ENCODE data around the gene BEND7. TPM values are rescaled to one million over a fixed set of nuclear protein-coding genes. Genes with fewer than 3 reads are reported as not detected.

BEND7 gene
- total RNA-seq, 2 experiments from 2014 or later: not detected

- DNase-seq: no peak
- intact Hi-C loops (cut with micrococcal nuclease): no loop called here
- Mint-ChIP-seq H3K27me3 (ENCODE audit: low read depth) (no peaks in the 10 kb centered on the region), H3K4me1 (ENCODE audit: low read depth) (no peaks in the 10 kb centered on the region), H3K4me3 (no peak overlapping the region), H3K9me3 (no peaks in the 10 kb centered on the region), H3K27ac (no peak overlapping the region), H3K36me3 (ENCODE audit: low read depth) (no peaks in the 10 kb centered on the region)
- CTCF ChIA-PET: no interaction called here
These were observed 36.2 kb downstream of the BEND7 start for GRCh38 chr10:13492493-13493180.

GRCh38 chr10:13491747-13492360, 37.0 kb downstream of the BEND7 start:
- intact Hi-C loops (cut with micrococcal nuclease): no loop called here
- no peaks in the 10 kb centered on the region for H3K36me3 Mint-ChIP-seq (ENCODE audit: low read depth)
- no peaks in the 10 kb centered on the region for H3K4me1 Mint-ChIP-seq (ENCODE audit: low read depth)
- CTCF ChIA-PET: no interaction called here
- DNase-seq: no peak
- no peaks in the 10 kb centered on the region for H3K9me3 Mint-ChIP-seq
- no peaks in the 10 kb centered on the region for H3K27me3 Mint-ChIP-seq (ENCODE audit: low read depth)
- H3K4me3 Mint-ChIP-seq: no peak overlapping the region
- H3K27ac Mint-ChIP-seq: no peak overlapping the region

- Mint-ChIP-seq H3K36me3 (ENCODE audit: low read depth) (no peaks in the 10 kb centered on the region), H3K27ac (no peak overlapping the region), H3K27me3 (ENCODE audit: low read depth) (peaks cover 2% of the 10 kb centered on the region), H3K4me1 (ENCODE audit: low read depth) (no peaks in the 10 kb centered on the region), H3K4me3 (no peak overlapping the region), H3K9me3 (no peaks in the 10 kb centered on the region)
- no peak for DNase-seq
- intact Hi-C loops (cut with micrococcal nuclease): no loop called here
- CTCF ChIA-PET: no interaction called here
These were observed 38.3 kb downstream of the BEND7 start for GRCh38 chr10:13490503-13490902.

GRCh38 chr10:13489035-13489599, 39.7 kb downstream of the BEND7 start:
- H3K27me3 Mint-ChIP-seq (ENCODE audit: low read depth): peaks cover 2% of the 10 kb centered on the region
- no peak overlapping the region for H3K27ac Mint-ChIP-seq
- CTCF ChIA-PET: no interaction called here
- H3K4me3 Mint-ChIP-seq: no peak overlapping the region
- H3K4me1 Mint-ChIP-seq (ENCODE audit: low read depth): no peaks in the 10 kb centered on the region
- H3K9me3 Mint-ChIP-seq: no peaks in the 10 kb centered on the region
- H3K36me3 Mint-ChIP-seq (ENCODE audit: low read depth): no peaks in the 10 kb centered on the region
- intact Hi-C loops (cut with micrococcal nuclease): no loop called here
- no peak for DNase-seq

- H3K4me3 Mint-ChIP-seq: no peak overlapping the region
These were observed 43.2 kb downstream of the BEND7 start for GRCh38 chr10:13485623-13486022.

GRCh38 chr10:13483951-13484350, 44.9 kb downstream of the BEND7 start:
- no peaks in the 10 kb centered on the region for H3K36me3 Mint-ChIP-seq (ENCODE audit: low read depth)
- CTCF ChIA-PET: interaction anchor here (2.2 kb wide), 1 partner anchor 44 kb away, joined by 7 read pairs; no protein-coding TSS in a partner anchor
- peaks cover 4% of the 10 kb centered on the region for H3K4me1 Mint-ChIP-seq (ENCODE audit: low read depth)
- H3K27ac Mint-ChIP-seq: no peak overlapping the region
- DNase-seq: peak; percentile 26
- no peaks in the 10 kb centered on the region for H3K9me3 Mint-ChIP-seq
- peaks cover 5% of the 10 kb centered on the region for H3K27me3 Mint-ChIP-seq (ENCODE audit: low read depth)
- no peak overlapping the region for H3K4me3 Mint-ChIP-seq
- intact Hi-C loops (cut with micrococcal nuclease): no loop called here

More at GRCh38 chr10:13485623-13486022, 43.2 kb downstream of the BEND7 start:
- no peaks in the 10 kb centered on the region for H3K9me3 Mint-ChIP-seq
- intact Hi-C loops (cut with micrococcal nuclease): no loop called here
- peaks cover 2% of the 10 kb centered on the region for H3K27me3 Mint-ChIP-seq (ENCODE audit: low read depth)
- no peaks in the 10 kb centered on the region for H3K36me3 Mint-ChIP-seq (ENCODE audit: low read depth)
- no peak overlapping the region for H3K27ac Mint-ChIP-seq
- DNase-seq: no peak
- H3K4me1 Mint-ChIP-seq (ENCODE audit: low read depth): peaks cover 4% of the 10 kb centered on the region
- CTCF ChIA-PET: interaction anchor here (2.2 kb wide), 1 partner anchor 46 kb away, joined by 7 read pairs; no protein-coding TSS in a partner anchor

GRCh38 chr10:13483073-13483472, 45.7 kb downstream of the BEND7 start:
- no peak for DNase-seq
- intact Hi-C loops (cut with micrococcal nuclease): no loop called here
- Mint-ChIP-seq H3K27ac (no peak overlapping the region), H3K36me3 (ENCODE audit: low read depth) (no peaks in the 10 kb centered on the region), H3K27me3 (ENCODE audit: low read depth) (peaks cover 6% of the 10 kb centered on the region), H3K9me3 (no peaks in the 10 kb centered on the region), H3K4me3 (no peak overlapping the region), H3K4me1 (ENCODE audit: low read depth) (peaks cover 4% of the 10 kb centered on the region)
- CTCF ChIA-PET: interaction anchor here (1.5 kb wide), 1 partner anchor 111 kb away, joined by 4 read pairs; no protein-coding TSS in a partner anchor

- no peak for DNase-seq
- Mint-ChIP-seq H3K27me3 (ENCODE audit: low read depth) (peaks cover 10% of the 10 kb centered on the region), H3K4me1 (ENCODE audit: low read depth) (peaks cover 4% of the 10 kb centered on the region), H3K4me3 (no peak overlapping the region), H3K9me3 (no peaks in the 10 kb centered on the region), H3K27ac (no peak overlapping the region), H3K36me3 (ENCODE audit: low read depth) (no peaks in the 10 kb centered on the region)
- CTCF ChIA-PET: interaction anchor here (0.5 kb wide), 1 partner anchor 117 kb away, joined by 3 read pairs; no protein-coding TSS in a partner anchor
- intact Hi-C loops (cut with micrococcal nuclease): no loop called here
These were observed 47.1 kb downstream of the BEND7 start for GRCh38 chr10:13481690-13482089.

- no peak for DNase-seq
- no peaks in the 10 kb centered on the region for H3K9me3 Mint-ChIP-seq
- no peaks in the 10 kb centered on the region for H3K4me1 Mint-ChIP-seq (ENCODE audit: low read depth)
- CTCF ChIA-PET: interaction anchor here (1.2 kb wide), 1 partner anchor 35 kb away, joined by 3 read pairs; no protein-coding TSS in a partner anchor
- H3K27ac Mint-ChIP-seq: no peak overlapping the region
- intact Hi-C loops (cut with micrococcal nuclease): no loop called here
- no peaks in the 10 kb centered on the region for H3K36me3 Mint-ChIP-seq (ENCODE audit: low read depth)
- peaks cover 9% of the 10 kb centered on the region for H3K27me3 Mint-ChIP-seq (ENCODE audit: low read depth)
- H3K4me3 Mint-ChIP-seq: no peak overlapping the region
These were observed 53.7 kb downstream of the BEND7 start for GRCh38 chr10:13475124-13475523.

- no peak overlapping the region for H3K27ac Mint-ChIP-seq
- intact Hi-C loops (cut with micrococcal nuclease): no loop called here
- CTCF ChIA-PET: no interaction called here
- H3K4me3 Mint-ChIP-seq: no peak overlapping the region
- H3K36me3 Mint-ChIP-seq (ENCODE audit: low read depth): no peaks in the 10 kb centered on the region
- peaks cover 7% of the 10 kb centered on the region for H3K27me3 Mint-ChIP-seq (ENCODE audit: low read depth)
- no peaks in the 10 kb centered on the region for H3K4me1 Mint-ChIP-seq (ENCODE audit: low read depth)
- DNase-seq: no peak
- no peaks in the 10 kb centered on the region for H3K9me3 Mint-ChIP-seq
These were observed 54.8 kb downstream of the BEND7 start for GRCh38 chr10:13473986-13474385.

GRCh38 chr10:13472359-13472758, 56.5 kb downstream of the BEND7 start:
- Mint-ChIP-seq H3K27me3 (ENCODE audit: low read depth) (no peaks in the 10 kb centered on the region), H3K9me3 (no peaks in the 10 kb centered on the region), H3K36me3 (ENCODE audit: low read depth) (no peaks in the 10 kb centered on the region), H3K4me3 (no peak overlapping the region), H3K27ac (no peak overlapping the region), H3K4me1 (ENCODE audit: low read depth) (no peaks in the 10 kb centered on the region)
- CTCF ChIA-PET: no interaction called here
- DNase-seq: no peak
- intact Hi-C loops (cut with micrococcal nuclease): no loop called here

- Mint-ChIP-seq H3K4me3 (no peak overlapping the region), H3K4me1 (ENCODE audit: low read depth) (no peaks in the 10 kb centered on the region), H3K27me3 (ENCODE audit: low read depth) (no peaks in the 10 kb centered on the region), H3K27ac (no peak overlapping the region), H3K9me3 (no peaks in the 10 kb centered on the region), H3K36me3 (ENCODE audit: low read depth) (no peaks in the 10 kb centered on the region)
- CTCF ChIA-PET: no interaction called here
- intact Hi-C loops (cut with micrococcal nuclease): no loop called here
- no peak for DNase-seq
These were observed 58.5 kb downstream of the BEND7 start for GRCh38 chr10:13470270-13470669.

GRCh38 chr10:13462551-13462950, 66.3 kb downstream of the BEND7 start:
- H3K27me3 Mint-ChIP-seq (ENCODE audit: low read depth): peaks cover 3% of the 10 kb centered on the region
- no peaks in the 10 kb centered on the region for H3K4me1 Mint-ChIP-seq (ENCODE audit: low read depth)
- H3K27ac Mint-ChIP-seq: no peak overlapping the region
- peaks cover 15% of the 10 kb centered on the region for H3K9me3 Mint-ChIP-seq
- H3K4me3 Mint-ChIP-seq: no peak overlapping the region
- H3K36me3 Mint-ChIP-seq (ENCODE audit: low read depth): peaks cover 2% of the 10 kb centered on the region
- intact Hi-C loops (cut with micrococcal nuclease): no loop called here
- CTCF ChIA-PET: no interaction called here
- no peak for DNase-seq
